RWPE1 (cell line): Measurements from ENCODE around the gene CLCN7.

ENCODE experiments used
- CTCF ChIA-PET: fragments of 350-600 bp; sonication (Branson Sonifier 250); formaldehyde crosslinking; extraction: SDS; loops from one replicate; lab custom pipeline; 2021; lab: Yijun Ruan, JAX
- POLR2A ChIA-PET: fragments of 400-600 bp; formaldehyde crosslinking; extraction: SDS; loops from one replicate; lab custom pipeline; 2020; ENCODE audit warnings: antibody characterized with exemption; ENCODE audit not compliant: low non-redundant PET; lab: Yijun Ruan, JAX
- DNase-seq: peaks from one replicate; pipeline ENCODE4 v3.0.0; 2012; ENCODE audit warnings: low spot score
- H3K27ac ChIP-seq: fragments of 450-650 bp; 2 replicates; pipeline ENCODE4 v1.5.1; 2017
- CTCF ChIP-seq: fragments of 450-650 bp; conservative IDR thresholded peaks from 2 replicates; pipeline ENCODE4 v1.5.1; 2017; ENCODE audit warnings: low read depth, mild to moderate bottlenecking

The CLCN7 gene

GRCh38 chr16:1408171-1408837 is 66.5 kb downstream of the CLCN7 start:
- peak overlapping the region; percentile 44 for H3K27ac ChIP-seq
- POLR2A ChIA-PET, result interaction anchor here (0.5 to 0.6 kb wide), 2 partner anchors 12 to 280 kb away, joined by 3 to 8 read pairs; partner anchors contain the start of gene UQCC4

GRCh38 chr16:1407753-1408152 is 67.1 kb downstream of the CLCN7 start:
- peak overlapping the region; percentile 44 for H3K27ac ChIP-seq
- DNase-seq, result no peak
- no peak for TF ChIP-seq CTCF
- ChIA-PET POLR2A (interaction anchor here (0.5 to 0.6 kb wide), 2 partner anchors 13 to 281 kb away, joined by 3 to 8 read pairs; partner anchors contain the start of gene UQCC4), CTCF (interaction anchor here (0.6 kb wide), 1 partner anchor 44 kb away, joined by 4 read pairs; no protein-coding TSS in a partner anchor)

More at GRCh38 chr16:1408171-1408837, 66.5 kb downstream of the CLCN7 start:
- CTCF ChIA-PET, result interaction anchor here (0.6 kb wide), 1 partner anchor 45 kb away, joined by 4 read pairs; no protein-coding TSS in a partner anchor
- peak; percentile 97 for DNase-seq
- TF ChIP-seq CTCF, result no peak

- ChIA-PET CTCF (no interaction called here), POLR2A (no interaction called here)
- no peak for TF ChIP-seq CTCF
- no peak overlapping the region for H3K27ac ChIP-seq
- no peak for DNase-seq
These were observed 71.1 kb downstream of the CLCN7 start for GRCh38 chr16:1403733-1404132.

- POLR2A ChIA-PET, result no interaction called here
- H3K27ac ChIP-seq, result 0 out of 2 replicates have a peak overlapping the region, but pooled peaks have one; percentile 8
- CTCF ChIA-PET, result no interaction called here
- no peak for DNase-seq
- TF ChIP-seq CTCF, result no peak
These were observed 71.8 kb downstream of the CLCN7 start for GRCh38 chr16:1403036-1403435.

- CTCF ChIA-PET, result no interaction called here
- H3K27ac ChIP-seq, result no peak overlapping the region
- POLR2A ChIA-PET, result no interaction called here
- DNase-seq, result no peak
- TF ChIP-seq CTCF, result no peak
These were observed 73.1 kb downstream of the CLCN7 start for GRCh38 chr16:1401758-1402154.

GRCh38 chr16:1401061-1401757 is 73.6 kb downstream of the CLCN7 start:
- TF ChIP-seq CTCF, result no peak
- DNase-seq, result no peak
- ChIA-PET CTCF (no interaction called here), POLR2A (no interaction called here)
- H3K27ac ChIP-seq, result no peak overlapping the region
